ENCODE data around the gene ZSWIM3.

Gene ZSWIM3

DNA sequence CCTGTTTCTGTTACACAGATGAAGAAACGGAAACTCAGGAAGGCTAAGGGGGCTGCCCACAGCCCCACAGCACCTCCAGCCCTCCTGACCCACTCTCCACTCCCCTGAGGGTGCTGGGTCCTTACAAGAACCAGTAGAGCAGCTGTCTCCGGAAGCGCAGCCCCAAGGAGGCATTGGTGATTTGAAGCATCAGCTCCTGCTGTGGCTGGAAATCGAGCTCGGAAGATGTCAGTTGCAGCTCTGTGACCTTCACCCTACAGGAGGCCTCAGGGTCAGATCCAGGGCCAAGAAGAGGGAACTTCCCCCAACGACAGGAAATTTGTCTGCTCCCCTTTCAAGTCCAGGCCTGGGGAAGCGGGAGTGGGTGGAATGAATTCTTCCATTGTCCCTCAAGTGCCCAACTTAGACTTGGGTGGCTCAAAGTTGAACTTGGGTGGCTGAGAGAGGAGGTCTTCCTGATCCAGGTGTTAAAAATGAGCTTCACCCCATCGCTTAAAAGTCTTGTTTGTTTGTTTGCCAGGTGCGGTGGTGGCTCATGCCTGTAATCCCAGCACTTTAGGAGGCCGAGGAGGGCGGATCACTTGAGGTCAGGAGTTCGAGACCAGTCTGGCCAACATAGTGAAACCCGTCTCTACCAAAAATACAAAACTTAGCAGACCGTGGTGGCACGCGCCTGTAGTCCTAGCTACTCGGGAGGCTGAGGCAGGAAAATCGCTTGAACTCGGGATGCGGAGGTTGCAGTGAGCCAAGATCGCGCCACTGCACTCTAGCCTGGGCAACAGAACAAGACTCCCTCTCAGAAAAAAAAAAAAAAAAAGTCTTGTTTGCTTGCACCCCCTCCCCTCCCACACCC, 52.6 kb downstream of the ZSWIM3 start:
- DNase-seq (no peak), ATAC-seq (ENCODE audit: insufficient read depth, low read depth) (no peak)
- Histone ChIP-seq H3K27me3 (ENCODE audit: insufficient read depth, low read length, poor library complexity) (peaks cover 4% of the 10 kb centered on the region), H3K9ac (ENCODE audit: low read depth, low read length) (no peak overlapping the region), H3K4me2 (ENCODE audit: insufficient read depth, low read length) (no peak overlapping the region), H4K20me1 (ENCODE audit: insufficient read depth, low read length) (no peaks in the 10 kb centered on the region), H3K79me2 (ENCODE audit: insufficient read depth, low read length) (no peaks in the 10 kb centered on the region), H3K27ac (ENCODE audit: low read length) (no peak overlapping the region), H3K36me3 (ENCODE audit: insufficient read depth, low read length) (no peaks in the 10 kb centered on the region), H3K4me3 (ENCODE audit: low read depth in 1 of 2, low read length in 2 of 2) (no peak overlapping the region), H3K4me1 (ENCODE audit: insufficient read depth, low read length) (no peaks in the 10 kb centered on the region), H3K9me3 (ENCODE audit: insufficient read depth, low read length, severe bottlenecking) (no peaks in the 10 kb centered on the region), H2AFZ (ENCODE audit: low read depth, low read length) (no peak overlapping the region)
- TF ChIP-seq, protein P1, sequence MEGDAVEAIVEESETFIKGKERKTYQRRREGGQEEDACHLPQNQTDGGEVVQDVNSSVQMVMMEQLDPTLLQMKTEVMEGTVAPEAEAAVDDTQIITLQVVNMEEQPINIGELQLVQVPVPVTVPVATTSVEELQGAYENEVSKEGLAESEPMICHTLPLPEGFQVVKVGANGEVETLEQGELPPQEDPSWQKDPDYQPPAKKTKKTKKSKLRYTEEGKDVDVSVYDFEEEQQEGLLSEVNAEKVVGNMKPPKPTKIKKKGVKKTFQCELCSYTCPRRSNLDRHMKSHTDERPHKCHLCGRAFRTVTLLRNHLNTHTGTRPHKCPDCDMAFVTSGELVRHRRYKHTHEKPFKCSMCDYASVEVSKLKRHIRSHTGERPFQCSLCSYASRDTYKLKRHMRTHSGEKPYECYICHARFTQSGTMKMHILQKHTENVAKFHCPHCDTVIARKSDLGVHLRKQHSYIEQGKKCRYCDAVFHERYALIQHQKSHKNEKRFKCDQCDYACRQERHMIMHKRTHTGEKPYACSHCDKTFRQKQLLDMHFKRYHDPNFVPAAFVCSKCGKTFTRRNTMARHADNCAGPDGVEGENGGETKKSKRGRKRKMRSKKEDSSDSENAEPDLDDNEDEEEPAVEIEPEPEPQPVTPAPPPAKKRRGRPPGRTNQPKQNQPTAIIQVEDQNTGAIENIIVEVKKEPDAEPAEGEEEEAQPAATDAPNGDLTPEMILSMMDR (IDR thresholded peaks at IDR 0.05; ENCODE audit: borderline replicate concordance, extremely low read depth, low read length, poor library complexity, severe bottlenecking): no peak
- no peak for TF ChIP-seq EZH2 (IDR thresholded peaks at IDR 0.05; ENCODE audit: borderline replicate concordance, low read depth, low read length, severe bottlenecking)

GRCh38 chr20:45910670-45911485, 53.5 kb downstream of the ZSWIM3 start:
- Histone ChIP-seq H3K27me3 (ENCODE audit: insufficient read depth, low read length, poor library complexity) (peaks cover 4% of the 10 kb centered on the region), H3K9me3 (ENCODE audit: insufficient read depth, low read length, severe bottlenecking) (no peaks in the 10 kb centered on the region), H2AFZ (ENCODE audit: low read depth, low read length) (no peak overlapping the region), H3K4me3 (ENCODE audit: low read depth in 1 of 2, low read length in 2 of 2) (no peak overlapping the region), H3K36me3 (ENCODE audit: insufficient read depth, low read length) (no peaks in the 10 kb centered on the region), H3K27ac (ENCODE audit: low read length) (no peak overlapping the region), H3K9ac (ENCODE audit: low read depth, low read length) (no peak overlapping the region), H4K20me1 (ENCODE audit: insufficient read depth, low read length) (no peaks in the 10 kb centered on the region), H3K4me2 (ENCODE audit: insufficient read depth, low read length) (no peak overlapping the region), H3K79me2 (ENCODE audit: insufficient read depth, low read length) (no peaks in the 10 kb centered on the region), H3K4me1 (ENCODE audit: insufficient read depth, low read length) (no peaks in the 10 kb centered on the region)
- DNase-seq: peak; percentile 65
- ATAC-seq (ENCODE audit: insufficient read depth, low read depth): peak; percentile 65
- TF ChIP-seq EZH2 (IDR thresholded peaks at IDR 0.05; ENCODE audit: borderline replicate concordance, low read depth, low read length, severe bottlenecking): no peak
- TF ChIP-seq, protein P1 (IDR thresholded peaks at IDR 0.05; ENCODE audit: borderline replicate concordance, extremely low read depth, low read length, poor library complexity, severe bottlenecking): no peak

GRCh38 chr20:45911486-45912343, 54.3 kb downstream of the ZSWIM3 start, which contains the start of gene PLTP:
PLTP (minus strand) TSS chr20:45912155; CDS start chr20:45911452, 703 bp downstream.
- DNase-seq (peak; percentile 37), ATAC-seq (ENCODE audit: insufficient read depth, low read depth) (peak; percentile 63; the same call in 2 of the 3 replicates)
- H3K36me3 ChIP-seq (ENCODE audit: insufficient read depth, low read length): no peaks in the 10 kb centered on the region
- H3K79me2 ChIP-seq (ENCODE audit: insufficient read depth, low read length): no peaks in the 10 kb centered on the region
- no peak within 1 kb of the TSS for H2AFZ ChIP-seq (ENCODE audit: low read depth, low read length)
- TF ChIP-seq EZH2 (IDR thresholded peaks at IDR 0.05; ENCODE audit: borderline replicate concordance, low read depth, low read length, severe bottlenecking): no peak
- TF ChIP-seq, protein P1 (IDR thresholded peaks at IDR 0.05; ENCODE audit: borderline replicate concordance, extremely low read depth, low read length, poor library complexity, severe bottlenecking): no peak
- H3K27me3 ChIP-seq (ENCODE audit: insufficient read depth, low read length, poor library complexity): peaks cover 4% of the 10 kb centered on the region
- no peak within 1 kb of the TSS for H3K9ac ChIP-seq (ENCODE audit: low read depth, low read length)
- H3K4me2 ChIP-seq (ENCODE audit: insufficient read depth, low read length): no peak within 1 kb of the TSS
- H3K4me1 ChIP-seq (ENCODE audit: insufficient read depth, low read length): no peaks in the 10 kb centered on the region
- no peaks in the 10 kb centered on the region for H4K20me1 ChIP-seq (ENCODE audit: insufficient read depth, low read length)
- no peaks in the 10 kb centered on the region for H3K9me3 ChIP-seq (ENCODE audit: insufficient read depth, low read length, severe bottlenecking)
- no peak within 1 kb of the TSS for H3K4me3 ChIP-seq (ENCODE audit: low read depth in 1 of 2, low read length in 2 of 2)
- H3K27ac ChIP-seq (ENCODE audit: low read length): no peak within 1 kb of the TSS

Data from DND-41 (cell line).